Upper lobe of left lung (tissue), 4 donors: ENCODE measurements around the gene OLFM3.

ENCODE experiments used
- CTCF ChIP-seq, 6 experiments: fragments of 450-650 bp in 4 of 6; fragments of 200-600 bp in 2 of 6; sonication (generic) in 2 of 6; IDR thresholded peaks; one replicate each; pipeline ENCODE4 v1.5.1; 2016 to 2019; ENCODE audit warnings: antibody characterized with exemption in 6 of 6
- EP300 ChIP-seq, 4 donors: sonication (generic); formaldehyde crosslinking; IDR thresholded peaks; one replicate each; pipeline ENCODE4 v1.5.1; 2017; ENCODE audit warnings: antibody characterized with exemption in 4 of 4, control low read depth in 2 of 4
- POLR2A ChIP-seq, 4 donors: fragments of 450-650 bp; IDR thresholded peaks; one replicate each; pipeline ENCODE4 v1.5.1; 2016 to 2017; ENCODE audit warnings: antibody characterized with exemption in 4 of 4, mild to moderate bottlenecking in 2 of 4
- POLR2AphosphoS5 ChIP-seq, 2 donors: sonication (generic); formaldehyde crosslinking; IDR thresholded peaks; one replicate each; pipeline ENCODE4 v1.5.1; 2017; ENCODE audit warnings: antibody characterized with exemption in 2 of 2

- TF ChIP-seq CTCF (IDR thresholded peaks at IDR 0.05) = no peak
- no peak for TF ChIP-seq POLR2A (IDR thresholded peaks at IDR 0.05)
- no peak for TF ChIP-seq POLR2AphosphoS5 (IDR thresholded peaks at IDR 0.05)
- no peak for TF ChIP-seq EP300 (IDR thresholded peaks at IDR 0.05)
These were observed 53.5 kb downstream of the OLFM3 start for GRCh38 chr1:101943237-101943636.
